Measurements from ENCODE around the gene CCDC12.

Gene CCDC12

DNA sequence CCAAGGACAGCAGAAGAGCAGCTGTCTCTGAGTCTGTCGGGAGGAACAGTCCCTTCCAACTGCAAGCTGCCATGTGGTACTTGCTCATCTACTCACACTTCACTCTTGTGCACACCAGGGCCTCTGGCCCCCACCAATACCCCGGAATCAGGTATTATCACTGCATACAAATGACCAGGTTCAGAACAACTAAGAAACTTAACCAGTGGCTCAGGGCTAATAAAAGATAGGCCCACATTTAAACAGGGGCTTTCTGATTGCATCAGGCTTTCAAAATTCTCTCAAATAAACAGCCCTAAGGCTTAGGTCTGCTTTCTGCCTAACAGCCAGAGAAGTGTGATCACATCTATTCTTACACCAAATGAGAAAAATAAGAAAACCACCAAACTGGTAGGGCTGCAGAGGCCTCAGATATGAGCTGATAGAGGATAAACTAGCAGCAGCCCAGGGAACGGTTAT is 20.7 kb downstream of the CCDC12 start:
- DNase-seq (ENCODE audit: low read depth) = no peak

DNA sequence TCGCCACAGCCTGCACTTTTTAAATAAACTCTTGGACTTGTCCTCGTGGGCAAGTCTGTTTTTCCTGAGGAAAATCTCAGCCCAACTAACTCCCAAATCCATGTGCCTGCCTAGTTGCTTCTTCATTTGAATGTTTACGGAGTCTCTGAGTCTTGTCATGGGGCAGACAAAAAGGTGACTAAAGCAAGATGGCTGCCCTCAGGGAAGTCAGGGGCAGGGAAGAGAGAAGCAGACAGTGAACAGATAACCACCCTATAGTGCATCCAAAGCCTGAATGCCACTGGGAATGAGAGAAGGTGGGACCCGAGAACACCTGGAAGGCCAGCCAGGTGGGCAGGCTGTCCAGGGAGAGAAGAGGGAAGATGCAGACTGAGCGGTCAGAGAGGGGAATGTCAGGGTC is 21.4 kb downstream of the CCDC12 start:
- no peak for DNase-seq (ENCODE audit: low read depth)

DNA sequence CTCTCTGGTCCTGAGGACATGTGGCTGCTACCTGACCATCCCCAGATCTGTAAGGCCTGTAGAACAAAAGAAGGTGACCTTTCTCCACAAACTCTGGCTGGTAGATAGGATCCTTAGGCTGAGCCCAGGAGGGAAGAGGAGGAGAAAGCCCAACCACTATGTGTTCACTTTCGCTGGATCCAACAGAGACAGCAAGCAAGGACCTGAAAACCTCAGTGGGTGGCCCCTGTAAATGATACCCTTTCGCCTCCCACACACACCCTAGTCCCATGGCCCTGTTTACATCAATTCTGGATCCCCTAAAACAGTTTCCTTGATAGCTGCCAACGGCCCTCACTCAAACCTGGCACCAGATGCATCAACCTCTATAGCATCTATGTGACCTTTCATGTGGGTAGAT is 22.4 kb downstream of the CCDC12 start:
- no peak for DNase-seq (ENCODE audit: low read depth)

DNA sequence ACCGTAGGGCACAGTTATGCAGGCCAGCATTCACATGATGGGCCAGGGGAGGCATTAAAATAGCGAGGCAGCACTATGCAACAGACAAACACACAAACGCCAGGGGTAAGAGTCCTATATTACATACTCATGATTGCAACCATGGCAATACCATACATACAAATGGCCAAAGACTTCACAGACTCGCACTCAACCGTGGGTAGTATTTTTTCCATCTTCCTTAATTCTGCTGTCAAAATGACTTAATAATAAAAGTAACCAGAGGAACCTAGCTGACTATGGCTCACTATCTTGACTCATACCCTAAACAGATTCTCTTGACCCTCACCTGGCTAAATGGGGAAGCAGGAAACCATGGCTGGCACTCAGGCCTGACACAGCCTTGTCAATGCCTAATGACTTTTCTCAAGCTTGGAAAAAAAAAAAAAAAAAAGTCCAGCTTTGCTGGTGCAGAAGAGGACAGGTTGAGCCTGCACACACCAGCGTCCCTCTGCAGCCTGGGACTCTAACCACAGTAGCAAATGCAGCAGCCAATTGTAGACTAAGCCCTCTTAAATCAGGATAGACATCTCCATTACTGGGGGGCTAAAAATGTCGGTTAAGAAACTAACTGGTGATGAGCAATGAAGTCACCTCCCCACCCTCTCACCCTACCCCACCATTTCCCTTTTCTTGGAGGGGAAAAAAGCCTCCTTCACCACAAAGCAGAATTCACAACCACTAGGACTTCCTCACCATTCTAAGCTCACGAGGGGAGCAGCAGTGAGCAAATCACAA is 23.1 kb downstream of the CCDC12 start:
- no peak for DNase-seq (ENCODE audit: low read depth)

DNA sequence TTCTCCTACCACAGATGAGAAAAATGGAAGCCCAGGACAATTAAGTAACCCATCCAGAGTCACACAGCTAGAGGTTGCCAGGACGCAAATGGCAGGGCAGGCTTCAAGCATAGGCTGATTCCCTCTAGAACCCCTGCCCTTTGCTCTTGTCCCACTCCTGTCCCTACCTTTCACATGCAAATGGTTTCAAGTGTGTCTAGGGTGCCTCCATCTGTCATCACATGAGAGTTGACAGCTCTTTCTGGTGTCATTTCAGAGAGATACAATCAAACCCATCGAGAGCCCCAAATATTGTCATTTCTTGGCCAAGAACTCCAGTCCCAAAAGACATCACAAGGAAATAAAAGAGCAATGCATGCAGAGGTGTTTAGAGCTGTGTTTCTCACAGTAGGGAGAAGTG is 23.7 kb downstream of the CCDC12 start:
- DNase-seq (ENCODE audit: low read depth) = no peak

DNA sequence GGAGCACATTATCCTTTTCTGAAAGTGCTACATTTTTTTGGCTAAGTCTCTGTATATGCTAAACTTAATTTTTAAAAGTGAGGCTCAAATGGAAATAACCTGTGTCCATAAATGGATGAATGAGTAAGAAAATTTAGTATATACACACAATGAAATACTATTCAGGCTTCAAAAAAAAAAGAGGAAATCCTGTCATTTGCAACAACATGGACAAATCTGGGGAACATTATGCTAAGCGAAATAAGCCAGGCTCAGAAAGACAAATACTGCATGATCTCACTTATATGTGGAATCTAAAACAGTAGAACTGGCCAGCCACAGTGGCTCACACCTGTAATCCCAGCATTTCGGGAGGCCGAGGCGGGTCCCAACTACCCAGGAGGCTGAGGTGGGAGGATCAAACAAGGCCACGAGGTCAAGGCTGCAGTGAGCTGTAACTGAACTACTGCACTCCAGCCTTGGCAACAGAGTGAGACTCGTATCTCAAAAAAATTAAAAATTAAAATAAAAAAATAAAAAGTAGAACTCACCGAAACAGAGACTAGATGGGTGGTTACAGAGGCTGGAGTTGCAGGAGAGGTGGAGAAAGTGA is 25.8 kb downstream of the CCDC12 start:
- DNase-seq (ENCODE audit: low read depth) = no peak

DNA sequence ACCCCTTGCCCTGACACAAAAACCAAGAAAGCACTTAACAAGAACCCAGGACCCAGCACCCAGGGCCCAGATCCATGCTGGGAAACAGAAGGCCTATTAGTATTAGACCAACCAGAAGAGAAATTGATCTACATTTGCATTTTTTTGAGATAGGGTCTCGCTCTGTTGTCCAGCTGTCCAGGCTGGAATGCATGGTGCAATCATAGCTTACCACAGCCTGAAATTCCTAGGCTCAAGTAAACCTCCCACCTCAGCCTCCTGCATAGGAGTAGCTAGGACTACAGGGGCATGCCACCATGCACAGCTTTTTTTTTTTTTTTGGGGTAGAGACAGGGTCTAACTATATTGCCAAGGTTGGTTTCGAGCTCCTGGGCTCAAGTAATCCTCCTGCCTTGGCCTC is 26.4 kb downstream of the CCDC12 start:
- no peak for DNase-seq (ENCODE audit: low read depth)

DNA sequence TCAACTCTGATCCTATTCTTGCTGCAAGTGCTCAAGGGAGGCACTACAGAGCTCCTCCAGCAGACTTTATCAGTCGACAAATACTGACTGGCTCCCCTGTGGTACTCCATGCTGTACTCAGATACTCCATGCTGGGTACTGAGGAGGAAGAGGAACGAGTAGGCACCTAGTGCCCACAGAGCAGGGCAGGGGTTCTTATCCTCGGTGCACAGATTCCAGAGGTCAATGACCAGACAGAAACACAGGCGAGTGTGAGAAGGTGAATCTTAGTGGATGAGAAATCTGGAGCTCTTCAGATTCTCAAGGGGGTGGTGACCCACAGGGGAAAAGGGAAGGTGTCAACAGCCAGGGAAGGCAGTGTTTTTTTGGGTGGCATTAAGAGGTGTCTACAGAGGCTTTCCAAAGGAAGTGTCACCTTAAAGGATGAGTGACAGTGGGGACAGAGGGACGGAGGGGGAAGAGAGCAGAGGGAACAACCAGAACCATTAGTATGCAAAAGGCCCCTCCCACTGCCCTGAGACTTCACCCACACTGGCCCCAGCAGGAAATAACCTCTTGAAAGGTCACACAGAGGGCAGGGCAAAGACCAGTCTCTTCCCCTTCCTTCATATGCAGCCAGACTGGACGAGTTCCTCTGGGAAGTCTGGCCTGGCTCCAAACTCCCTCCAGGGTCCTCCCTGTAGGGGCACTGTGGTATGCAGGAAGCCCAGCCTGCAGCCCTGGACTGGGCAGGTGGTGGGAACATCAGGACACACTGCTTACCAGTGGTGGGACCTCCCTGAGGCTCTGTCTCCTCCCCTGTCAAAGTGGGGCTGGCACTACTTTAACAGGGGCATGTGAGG is 27.5 kb downstream of the CCDC12 start:
- no peak for DNase-seq (ENCODE audit: low read depth)

DNA sequence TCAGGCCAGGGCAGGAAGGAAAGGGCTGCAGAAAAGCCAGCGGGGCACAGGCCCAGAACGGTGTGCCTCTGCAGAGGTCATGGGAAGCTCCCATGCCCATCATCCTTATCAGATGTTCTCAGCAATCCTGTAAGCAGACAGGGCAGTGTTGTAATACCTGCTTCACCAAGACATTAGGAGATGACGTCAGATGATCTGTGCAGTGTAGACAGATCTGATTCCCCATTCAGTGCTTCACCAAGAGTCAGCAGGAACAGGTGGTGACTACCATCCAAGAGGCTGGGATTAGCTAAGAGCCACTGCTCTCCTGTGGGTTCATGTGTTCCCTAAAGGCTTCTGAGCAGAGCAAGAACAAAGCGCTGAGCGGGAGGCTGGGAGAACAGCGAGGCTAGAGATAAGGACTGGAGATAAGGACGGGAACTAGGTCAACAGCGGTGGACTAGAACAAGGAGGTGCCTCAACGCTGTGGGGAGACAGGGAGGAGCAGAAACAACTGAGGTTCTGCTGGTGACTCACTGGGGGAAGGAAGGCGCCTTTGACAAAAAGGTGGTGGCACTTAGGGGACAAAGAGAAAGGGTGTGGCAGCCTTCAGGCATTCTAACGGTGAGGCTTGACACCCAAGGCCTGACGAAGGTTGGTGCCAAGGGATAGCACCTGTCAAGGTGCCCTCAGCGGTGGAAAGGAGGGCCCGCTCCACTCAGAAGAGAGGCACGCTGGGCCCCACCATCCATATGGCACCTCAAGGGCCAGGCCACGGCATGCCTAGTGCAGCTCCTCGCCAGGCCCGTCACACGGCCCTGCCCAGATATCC is 28.4 kb downstream of the CCDC12 start:
- DNase-seq (ENCODE audit: low read depth) = peak; percentile 25

DNA sequence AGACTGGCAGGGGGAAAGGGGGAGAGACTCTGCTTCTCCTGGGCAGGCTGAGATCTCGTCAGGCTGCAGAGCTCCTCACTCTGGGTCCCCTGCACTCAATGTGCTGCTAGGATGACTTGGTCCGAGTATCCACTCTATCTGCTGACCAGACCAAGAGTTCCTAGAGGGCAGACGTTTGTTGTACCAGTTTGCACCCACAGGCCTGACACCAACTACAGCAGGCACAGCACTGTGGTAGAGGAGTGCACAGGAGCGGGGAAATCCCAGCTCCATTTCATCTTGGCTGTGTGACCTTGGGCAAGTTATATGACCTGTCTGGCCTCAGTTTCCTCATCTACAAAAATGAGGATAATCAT is 29.0 kb downstream of the CCDC12 start:
- DNase-seq (ENCODE audit: low read depth) = no peak

DNA sequence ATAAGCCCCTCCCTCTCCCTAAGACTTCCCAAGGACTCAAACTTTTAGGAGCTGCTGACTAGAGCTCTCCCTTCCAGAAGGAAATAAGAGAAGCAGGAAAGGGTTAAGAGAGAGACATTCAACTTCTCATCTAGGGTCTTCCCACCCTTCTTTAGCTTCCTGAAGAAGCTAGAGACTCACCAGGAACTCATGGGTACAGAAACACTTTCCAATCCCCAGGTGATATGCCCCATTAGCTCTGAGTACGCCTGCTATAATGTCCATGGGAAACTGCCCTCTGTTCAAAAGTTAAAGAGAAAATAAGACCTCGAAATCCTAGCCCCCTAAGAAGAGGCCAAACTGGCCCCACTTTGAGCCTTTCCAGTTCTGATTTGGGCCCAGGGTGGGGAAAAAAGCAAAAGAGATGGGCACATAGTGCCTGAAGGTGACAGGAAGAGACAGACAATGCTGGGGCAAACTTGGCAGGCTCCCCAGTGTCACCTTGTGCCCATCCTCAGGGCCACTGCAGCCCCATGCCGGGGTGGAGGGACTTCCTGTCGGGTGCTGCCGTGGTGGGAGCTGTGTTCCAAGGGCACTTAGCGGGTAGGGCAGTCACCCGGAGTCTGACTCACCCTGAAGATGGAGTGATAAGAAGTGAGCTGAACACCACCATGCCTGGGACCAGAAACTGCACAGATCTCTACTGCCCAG is 29.5 kb downstream of the CCDC12 start:
- no peak for DNase-seq (ENCODE audit: low read depth)

DNA sequence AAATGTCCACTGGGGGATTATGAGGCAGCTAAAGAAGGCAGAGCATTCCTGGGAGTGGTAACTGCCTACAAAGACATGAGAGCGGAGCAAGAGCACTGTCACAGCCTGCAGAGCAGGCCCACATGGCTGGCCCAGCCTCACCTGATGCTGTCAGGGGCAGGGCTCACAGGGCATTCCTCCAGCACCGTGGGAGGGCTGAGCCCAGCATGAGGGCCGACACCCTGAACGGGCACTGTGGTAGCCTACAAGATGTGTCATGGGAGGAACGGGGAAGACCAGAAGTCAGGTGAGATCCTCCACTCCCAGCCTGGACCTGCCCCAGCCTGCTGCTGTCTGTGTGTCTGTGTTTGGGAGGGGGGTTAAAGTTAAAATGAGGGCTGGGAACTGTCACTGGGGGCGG is 30.1 kb downstream of the CCDC12 start:
- DNase-seq (ENCODE audit: low read depth) = no peak

DNA sequence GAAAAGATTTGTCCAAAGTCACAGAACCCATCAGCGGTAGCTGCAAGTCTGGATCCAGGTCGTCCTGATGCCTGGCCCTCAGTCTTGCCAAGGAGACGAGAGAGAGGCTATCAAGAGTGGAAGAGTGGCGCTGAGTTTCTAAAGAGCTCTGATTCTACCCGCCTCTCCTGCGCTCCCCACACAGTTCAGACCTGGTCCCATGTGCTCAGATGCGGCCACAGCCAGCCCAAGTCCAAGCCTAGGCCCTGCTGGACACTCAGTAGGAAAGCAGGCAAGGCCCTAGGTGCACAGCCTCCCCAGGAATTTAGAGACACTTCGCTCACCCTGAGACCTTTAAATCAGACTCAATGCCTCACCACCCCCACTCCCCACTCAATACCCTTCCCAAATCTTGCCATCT is 32.4 kb downstream of the CCDC12 start:
- DNase-seq (ENCODE audit: low read depth) = no peak

DNA sequence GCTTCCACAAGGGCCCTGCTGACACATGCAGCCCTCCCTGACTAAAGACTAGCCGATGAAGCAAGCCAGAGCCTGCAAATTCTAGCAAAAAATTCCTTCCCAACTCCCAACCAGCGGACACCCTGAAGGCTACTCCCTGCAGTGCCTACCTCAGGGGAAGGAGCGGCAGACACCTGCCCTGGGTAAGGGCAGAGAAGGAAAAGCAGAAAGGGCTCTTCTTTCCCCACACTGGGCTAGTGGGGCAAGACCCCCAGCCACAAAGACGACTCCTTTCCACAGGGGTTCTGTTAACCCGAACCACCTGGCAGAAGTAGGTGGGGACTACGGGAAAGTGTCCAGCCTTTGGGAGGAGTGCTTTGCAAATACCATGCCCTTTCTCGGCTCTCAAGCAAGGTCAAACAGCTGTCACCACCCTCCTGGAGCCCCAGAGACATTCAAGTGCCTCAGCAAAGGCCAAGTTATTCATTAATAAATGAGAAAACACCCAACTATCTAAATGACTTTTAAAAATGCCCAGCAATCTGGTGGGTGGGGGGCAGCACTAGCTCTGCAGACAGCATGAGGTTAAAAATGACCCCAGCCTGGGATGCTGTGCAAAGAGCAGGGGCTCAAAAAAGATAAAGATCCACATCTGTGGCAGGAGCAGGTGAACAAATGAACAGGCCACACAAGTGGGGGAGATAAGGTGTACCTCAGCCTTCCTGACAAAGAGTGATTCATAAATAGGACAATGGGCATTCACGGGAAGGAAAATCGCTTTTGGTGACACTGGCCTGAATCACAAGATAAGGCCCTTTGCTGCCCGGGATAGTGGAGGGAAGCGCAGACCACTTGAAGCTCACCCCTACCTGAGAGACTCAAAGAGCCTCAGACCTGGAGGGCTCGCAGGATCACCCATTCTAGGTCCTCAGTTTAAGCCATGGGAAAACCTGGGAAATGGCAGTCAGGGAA is 33.0 kb downstream of the CCDC12 start:
- DNase-seq (ENCODE audit: low read depth) = no peak

DNA sequence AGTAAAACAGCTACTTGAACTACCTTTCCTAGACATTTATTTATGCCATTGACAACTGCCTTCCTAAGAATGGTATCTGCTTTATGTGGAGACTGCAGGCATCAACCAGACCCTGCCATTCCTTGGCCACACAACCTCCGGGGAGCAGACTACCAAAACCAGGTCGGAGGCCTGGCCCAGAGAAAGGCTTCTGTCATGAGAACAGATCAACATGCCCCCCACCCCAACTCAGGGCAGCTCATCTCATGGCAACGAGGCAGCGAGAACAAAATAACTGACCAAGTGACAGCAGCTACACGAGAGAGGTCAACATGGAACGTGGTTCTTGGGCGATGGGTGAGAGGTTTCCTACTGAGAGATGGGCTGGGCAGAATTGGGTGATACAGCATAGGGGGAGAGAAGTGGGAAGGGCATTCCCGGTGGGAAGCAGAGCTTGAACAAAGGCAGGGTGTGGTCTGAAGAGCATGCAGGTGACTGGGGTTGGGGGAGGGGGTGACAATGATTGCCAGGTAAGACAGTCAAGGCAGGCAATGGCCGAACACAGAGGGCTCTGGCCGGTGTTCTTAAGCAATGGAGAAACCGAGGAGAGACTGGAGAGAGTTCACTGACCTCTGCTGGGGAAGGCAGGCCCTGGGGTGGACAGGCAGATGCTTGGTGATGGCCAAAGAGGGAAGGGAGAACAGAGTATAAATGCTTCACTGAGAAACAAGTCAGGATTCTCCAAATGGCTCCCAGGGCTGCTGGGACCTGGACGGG is 33.9 kb downstream of the CCDC12 start:
- no peak for DNase-seq (ENCODE audit: low read depth)

DNA sequence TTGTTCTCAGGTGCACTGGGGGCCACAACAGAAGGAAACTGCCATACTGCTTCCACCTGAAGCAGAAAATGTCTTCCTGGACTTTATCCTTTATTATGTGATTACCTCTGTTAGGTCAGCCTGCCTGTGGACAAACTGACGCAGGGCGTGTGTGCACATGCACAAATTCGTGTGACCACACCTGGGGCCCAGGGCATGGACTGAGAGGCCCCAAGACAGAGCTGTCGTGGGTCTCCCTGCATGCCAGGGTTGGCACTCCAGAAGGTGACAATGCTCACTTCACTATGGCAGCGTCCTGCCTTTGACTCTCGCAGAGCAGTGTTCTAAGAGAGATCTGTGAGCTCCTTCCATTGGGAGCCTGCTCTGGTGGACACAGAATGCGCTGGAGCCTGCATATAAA is 34.5 kb downstream of the CCDC12 start:
- no peak for DNase-seq (ENCODE audit: low read depth)

DNA sequence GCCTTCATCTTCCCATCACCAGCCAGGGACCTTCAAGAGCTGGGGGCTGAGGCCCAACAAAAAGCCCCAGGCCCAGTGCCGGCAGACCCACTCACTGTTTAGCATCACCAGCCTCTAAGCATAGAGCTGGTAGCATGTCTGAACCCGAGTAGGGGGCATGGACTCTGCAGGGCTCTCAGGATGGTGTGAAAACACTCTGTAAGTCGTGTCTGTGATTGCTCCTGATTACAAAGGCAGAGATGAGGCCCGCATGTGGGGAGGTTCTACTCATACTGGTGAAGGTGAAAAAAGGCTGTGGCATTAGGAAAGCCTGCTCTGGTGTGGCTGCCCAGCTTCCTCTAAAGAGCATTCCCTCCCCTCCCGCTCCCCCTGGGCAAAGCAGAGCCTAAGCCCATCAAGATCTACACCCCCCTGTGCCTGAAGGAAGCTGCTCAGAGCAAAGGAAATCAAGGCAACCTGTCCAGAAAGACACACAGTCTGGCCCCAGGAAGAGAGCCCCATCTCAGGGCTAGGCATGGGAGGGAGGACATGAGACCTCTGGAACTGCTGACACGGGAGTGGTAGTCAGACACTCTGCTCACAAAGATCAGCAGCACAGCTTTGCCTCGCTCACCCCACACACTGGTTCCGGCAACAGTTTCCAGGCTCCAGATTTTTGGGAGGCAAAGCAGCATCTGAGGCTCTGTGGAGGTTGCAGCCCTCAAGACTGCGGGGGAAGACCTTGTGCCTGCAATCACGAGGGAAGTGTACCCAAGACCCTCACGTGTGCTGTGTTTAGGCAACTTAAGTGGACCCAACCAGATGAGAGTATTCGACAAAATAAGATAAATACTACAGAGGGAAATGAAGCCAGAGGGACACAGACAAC is 36.7 kb downstream of the CCDC12 start:
- DNase-seq (ENCODE audit: low read depth) = no peak

DNA sequence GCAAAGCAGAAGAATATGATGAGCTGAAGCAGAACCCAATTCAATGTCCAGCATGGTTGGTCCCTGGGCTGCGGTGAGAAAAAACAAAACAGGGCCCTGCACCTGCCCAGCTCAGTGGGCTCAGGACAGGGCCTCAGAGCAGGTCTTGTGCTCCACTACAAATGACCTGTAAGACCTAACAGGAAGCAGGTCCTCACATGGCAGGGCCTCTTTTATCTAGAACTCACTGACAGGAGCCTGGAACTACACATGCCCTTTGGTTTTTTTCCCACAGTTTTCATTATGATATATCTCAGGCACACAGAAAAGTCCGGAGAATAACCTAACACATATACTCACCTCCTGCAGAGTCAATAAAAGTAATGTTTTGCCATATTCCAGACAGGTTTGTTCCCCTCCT is 38.4 kb downstream of the CCDC12 start:
- DNase-seq (ENCODE audit: low read depth) = no peak

DNA sequence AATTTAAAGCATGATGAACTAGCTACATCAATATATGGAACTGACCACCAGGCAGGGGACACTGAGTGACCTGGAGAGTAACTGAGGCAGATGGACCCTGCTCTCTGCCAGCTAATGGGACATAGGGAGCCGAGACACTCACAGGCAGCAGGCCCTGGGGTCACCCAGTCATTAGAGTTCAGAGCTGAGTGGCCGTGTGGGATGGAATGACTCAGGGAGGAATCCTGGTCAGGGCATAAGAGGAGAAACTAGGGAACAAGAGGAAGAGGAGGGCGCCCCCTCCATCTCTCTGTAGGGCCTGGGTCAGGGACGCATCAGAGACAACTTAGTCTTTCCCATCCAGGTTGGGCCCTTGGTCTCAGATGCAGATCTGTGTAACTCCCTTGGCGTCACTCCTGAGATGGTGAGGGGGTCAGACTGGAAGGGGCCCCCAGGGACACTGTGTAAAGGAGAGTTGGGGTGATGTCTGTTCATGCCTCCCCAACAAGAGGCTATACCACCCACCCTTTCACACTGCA is 39.8 kb downstream of the CCDC12 start:
- DNase-seq (ENCODE audit: low read depth) = no peak

Data from stimulated activated CD8-positive, alpha-beta memory T cell treated with anti-CD3 and anti-CD28 coated beads, Interleukin-7, amount 100 ng/mL, for 24 hours (primary cell).